Stomach smooth muscle (tissue), 2 donors: ENCODE measurements around the gene MIEN1.
"Not testable (repeated sequence)": the region's sequence is repeated elsewhere in the genome, so short reads cannot be mapped to it uniquely, and the experiment has no call there.

Experiments
- H3K27ac ChIP-seq: one replicate; pipeline ENCODE4 v1.7.0; 2013; ENCODE audit warnings: mild to moderate bottlenecking, low read length, inconsistent platforms
- H3K27me3 ChIP-seq, 2 donors: one replicate each; pipeline ENCODE4 v1.7.0; 2013; ENCODE audit warnings: low read length in 2 of 2; ENCODE audit not compliant: insufficient read depth in 2 of 2, control insufficient read depth in 1 of 2
- H3K36me3 ChIP-seq, 2 donors: one replicate each; pipeline ENCODE4 v1.7.0; 2013; ENCODE audit warnings: low read length in 2 of 2; ENCODE audit not compliant: control insufficient read depth in 2 of 2, insufficient read depth in 2 of 2
- H3K4me1 ChIP-seq: one replicate; pipeline ENCODE4 v1.7.0; 2013; ENCODE audit warnings: low read length; ENCODE audit not compliant: control insufficient read depth, insufficient read depth
- H3K4me3 ChIP-seq, 2 donors: one replicate each; pipeline ENCODE4 v1.7.0; 2013; ENCODE audit warnings: low read length in 2 of 2
- H3K9ac ChIP-seq, 2 donors: one replicate each; pipeline ENCODE4 v1.7.0; 2013; ENCODE audit warnings: low read length in 2 of 2, mild to moderate bottlenecking in 1 of 2
- H3K9me3 ChIP-seq, 2 donors: one replicate each; pipeline ENCODE4 v1.7.0; 2013; ENCODE audit warnings: low read length in 2 of 2; ENCODE audit not compliant: control insufficient read depth in 2 of 2
- donor health status: healthy.
- donor health status: Pancreatic carcinoma.

The MIEN1 gene

GRCh38 chr17:39703913-39704312 lies 26.4 kb downstream of the MIEN1 start:
- H3K9ac ChIP-seq = no peak overlapping the region
- no peaks in the 10 kb centered on the region for H3K27me3 ChIP-seq
- no peaks in the 10 kb centered on the region for H3K9me3 ChIP-seq
- no peak overlapping the region for H3K4me3 ChIP-seq
- H3K36me3 ChIP-seq = peaks cover 6 to 15% of the 10 kb centered on the region in 2 donors
- H3K27ac ChIP-seq = no peak overlapping the region
- peaks cover 36% of the 10 kb centered on the region for H3K4me1 ChIP-seq

GRCh38 chr17:39702901-39703893 lies 27.1 kb downstream of the MIEN1 start:
- Histone ChIP-seq H3K4me1 (peaks cover 36% of the 10 kb centered on the region), H3K9ac (no peak overlapping the region), H3K27me3 (no peaks in the 10 kb centered on the region), H3K36me3 (peaks cover 6 to 10% of the 10 kb centered on the region in 2 donors), H3K9me3 (no peaks in the 10 kb centered on the region), H3K27ac (no peak overlapping the region), H3K4me3 (no peak overlapping the region)

- Histone ChIP-seq H3K4me3 (peak overlapping the region in 1 of 2 donors; percentile 79), H3K9me3 (no peaks in the 10 kb centered on the region), H3K9ac (no peak overlapping the region), H3K27ac (no peak overlapping the region), H3K4me1 (peaks cover 36% of the 10 kb centered on the region), H3K27me3 (no peaks in the 10 kb centered on the region), H3K36me3 (peaks cover 0 to 2% of the 10 kb centered on the region in 2 donors)
These were observed 28.4 kb downstream of the MIEN1 start for GRCh38 chr17:39701784-39702422.

- Histone ChIP-seq H3K9me3 (no peaks in the 10 kb centered on the region), H3K9ac (peak overlapping the region; percentile 64 to 73), H3K36me3 (no peaks in the 10 kb centered on the region), H3K4me1 (peaks cover 34% of the 10 kb centered on the region), H3K27ac (peak overlapping the region; percentile 62), H3K27me3 (no peaks in the 10 kb centered on the region), H3K4me3 (peak overlapping the region; percentile 72 to 79)
These were observed 29.1 kb downstream of the MIEN1 start for GRCh38 chr17:39701012-39701783.

GRCh38 chr17:39700148-39700987 lies 30.0 kb downstream of the MIEN1 start:
- Histone ChIP-seq H3K9me3 (no peaks in the 10 kb centered on the region), H3K27ac (peak overlapping the region; percentile 62), H3K4me1 (peaks cover 32% of the 10 kb centered on the region), H3K9ac (peak overlapping the region; percentile 73 to 78), H3K36me3 (no peaks in the 10 kb centered on the region), H3K4me3 (peak overlapping the region; percentile 72 to 79), H3K27me3 (no peaks in the 10 kb centered on the region)

GRCh38 chr17:39699818-39700147 lies 30.5 kb downstream of the MIEN1 start, which contains the start of gene ERBB2:
Gene ERBB2, plus strand, starts transcription at chr17:39700064. Its CDS starts 175 bp downstream, at chr17:39700239.
- no peaks in the 10 kb centered on the region for H3K27me3 ChIP-seq
- peak within 1 kb of the TSS; percentile 62 for H3K27ac ChIP-seq
- H3K4me3 ChIP-seq = peak within 1 kb of the TSS; percentile 72 to 79
- H3K4me1 ChIP-seq = peaks cover 28% of the 10 kb centered on the region
- no peaks in the 10 kb centered on the region for H3K36me3 ChIP-seq
- H3K9me3 ChIP-seq = no peaks in the 10 kb centered on the region
- peak within 1 kb of the TSS; percentile 73 to 78 for H3K9ac ChIP-seq

- Histone ChIP-seq H3K4me1 (peaks cover 24% of the 10 kb centered on the region), H3K4me3 (peak overlapping the region; percentile 72 to 79), H3K9ac (peak overlapping the region; percentile 72 to 73), H3K27ac (peak overlapping the region; percentile 62)
- H3K36me3 ChIP-seq, H3K9me3 ChIP-seq, H3K27me3 ChIP-seq: not testable (repeated sequence)
These were observed 31.0 kb downstream of the MIEN1 start for GRCh38 chr17:39699157-39699817.

GRCh38 chr17:39697961-39698360 lies 32.4 kb downstream of the MIEN1 start:
- H3K9me3 ChIP-seq = no peaks in the 10 kb centered on the region
- no peak overlapping the region for H3K27ac ChIP-seq
- peaks cover 24% of the 10 kb centered on the region for H3K4me1 ChIP-seq
- H3K36me3 ChIP-seq = no peaks in the 10 kb centered on the region
- no peak overlapping the region for H3K4me3 ChIP-seq
- no peaks in the 10 kb centered on the region for H3K27me3 ChIP-seq
- no peak overlapping the region for H3K9ac ChIP-seq

GRCh38 chr17:39696731-39697130 lies 33.6 kb downstream of the MIEN1 start:
- no peaks in the 10 kb centered on the region for H3K9me3 ChIP-seq
- H3K36me3 ChIP-seq = no peaks in the 10 kb centered on the region
- H3K4me1 ChIP-seq = peaks cover 21% of the 10 kb centered on the region
- H3K4me3 ChIP-seq = no peak overlapping the region
- H3K27ac ChIP-seq = no peak overlapping the region
- H3K9ac ChIP-seq = no peak overlapping the region
- no peaks in the 10 kb centered on the region for H3K27me3 ChIP-seq
